Mucosa of stomach (tissue), 1 donor: ENCODE data around the gene SLC2A4RG.
A peak's percentile ranks its signal among the peaks of the same experiment; 100 is the strongest.

Experiments
- H3K27me3 ChIP-seq: one replicate; pipeline ENCODE4 v1.7.0; 2013; ENCODE audit warnings: mild to moderate bottlenecking, low read length; ENCODE audit not compliant: control insufficient read depth, insufficient read depth
- H3K36me3 ChIP-seq: one replicate; pipeline ENCODE4 v1.7.0; 2013; ENCODE audit warnings: low read length; ENCODE audit not compliant: control insufficient read depth, insufficient read depth
- H3K4me1 ChIP-seq: one replicate; pipeline ENCODE4 v1.7.0; 2013; ENCODE audit warnings: mild to moderate bottlenecking, low read length; ENCODE audit not compliant: control insufficient read depth, insufficient read depth
- H3K4me3 ChIP-seq: one replicate; pipeline ENCODE4 v1.7.0; 2013; ENCODE audit warnings: low read length
- H3K9ac ChIP-seq: one replicate; pipeline ENCODE4 v1.7.0; 2013; ENCODE audit warnings: mild to moderate bottlenecking, low read length, moderate library complexity
- H3K9me3 ChIP-seq: one replicate; pipeline ENCODE4 v1.7.0; 2013; ENCODE audit warnings: mild to moderate bottlenecking, low read length, moderate library complexity; ENCODE audit not compliant: control insufficient read depth
- donor health status: Pancreatic carcinoma.

Gene SLC2A4RG

DNA sequence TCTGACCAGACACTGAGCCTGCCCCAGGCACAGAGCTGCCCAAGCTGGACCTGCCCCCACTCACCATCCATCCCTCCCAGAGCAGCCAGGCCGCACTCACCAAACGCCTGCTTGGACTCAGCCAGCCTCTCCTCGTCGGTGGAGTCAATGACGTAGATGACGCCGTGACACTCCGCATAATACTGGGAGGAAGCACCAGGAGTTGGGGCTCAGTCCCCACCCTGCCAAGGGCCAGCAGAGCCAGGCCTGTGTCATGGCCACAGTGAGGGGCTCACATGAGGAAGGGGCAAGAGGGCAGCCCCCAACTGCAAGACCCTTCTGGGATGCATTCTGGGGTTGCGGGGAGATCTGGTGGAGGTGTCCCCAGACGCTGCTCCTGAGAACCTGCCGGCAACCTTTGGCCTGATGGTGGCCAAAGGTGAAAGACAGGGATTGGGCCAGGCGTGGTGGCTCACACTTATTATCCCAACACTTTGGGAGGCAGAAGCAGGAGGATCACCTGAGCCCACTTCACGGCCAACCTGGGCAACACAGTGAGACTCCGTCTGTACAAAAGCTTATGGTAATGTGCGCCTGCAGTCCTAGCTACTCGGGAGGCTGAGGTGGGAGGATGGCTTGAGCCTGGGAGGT lies 37.4 kb upstream of the SLC2A4RG start:
- Histone ChIP-seq H3K9me3 (no peaks in the 10 kb centered on the region), H3K4me3 (no peak overlapping the region), H3K27me3 (no peaks in the 10 kb centered on the region), H3K4me1 (peaks cover 22% of the 10 kb centered on the region), H3K9ac (no peak overlapping the region), H3K36me3 (peaks cover 6% of the 10 kb centered on the region)

DNA sequence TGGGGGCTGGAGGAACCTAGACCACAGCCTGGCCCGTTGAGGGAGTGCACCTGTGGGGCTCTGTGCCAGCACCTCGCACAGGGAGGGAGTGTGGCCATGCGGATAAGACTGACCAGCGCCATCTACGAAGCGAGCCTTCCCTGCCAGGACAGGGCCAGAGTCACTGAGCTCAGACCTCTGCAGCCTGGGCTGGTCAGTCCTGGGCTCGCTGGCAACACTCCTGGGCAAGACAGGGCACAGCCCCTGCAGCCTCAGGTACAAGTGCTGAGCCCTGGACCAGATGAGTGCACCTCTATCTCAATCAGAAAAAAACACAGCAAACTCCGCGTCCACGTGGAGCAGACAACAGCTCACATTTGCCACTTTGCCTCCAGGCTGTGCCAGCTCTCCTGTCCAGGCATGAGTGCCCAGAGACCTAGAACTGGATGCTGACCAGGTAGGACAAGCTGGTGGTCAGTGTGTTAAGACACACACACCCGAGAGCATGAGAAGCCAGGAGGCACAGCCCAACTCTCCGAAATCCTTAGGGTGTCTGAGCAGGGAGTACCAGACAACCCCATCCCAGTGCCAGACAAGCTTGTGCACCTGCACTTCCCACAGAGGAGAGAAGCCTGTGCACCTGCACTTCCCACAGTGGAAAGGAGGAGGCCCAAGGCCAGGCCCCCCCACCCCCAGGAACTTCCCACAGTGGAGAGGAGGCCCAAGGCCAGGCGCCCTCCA lies 36.7 kb upstream of the SLC2A4RG start:
- no peaks in the 10 kb centered on the region for H3K27me3 ChIP-seq
- no peak overlapping the region for H3K9ac ChIP-seq
- H3K36me3 ChIP-seq: peaks cover 6% of the 10 kb centered on the region
- no peaks in the 10 kb centered on the region for H3K9me3 ChIP-seq
- no peak overlapping the region for H3K4me3 ChIP-seq
- peaks cover 14% of the 10 kb centered on the region for H3K4me1 ChIP-seq

DNA sequence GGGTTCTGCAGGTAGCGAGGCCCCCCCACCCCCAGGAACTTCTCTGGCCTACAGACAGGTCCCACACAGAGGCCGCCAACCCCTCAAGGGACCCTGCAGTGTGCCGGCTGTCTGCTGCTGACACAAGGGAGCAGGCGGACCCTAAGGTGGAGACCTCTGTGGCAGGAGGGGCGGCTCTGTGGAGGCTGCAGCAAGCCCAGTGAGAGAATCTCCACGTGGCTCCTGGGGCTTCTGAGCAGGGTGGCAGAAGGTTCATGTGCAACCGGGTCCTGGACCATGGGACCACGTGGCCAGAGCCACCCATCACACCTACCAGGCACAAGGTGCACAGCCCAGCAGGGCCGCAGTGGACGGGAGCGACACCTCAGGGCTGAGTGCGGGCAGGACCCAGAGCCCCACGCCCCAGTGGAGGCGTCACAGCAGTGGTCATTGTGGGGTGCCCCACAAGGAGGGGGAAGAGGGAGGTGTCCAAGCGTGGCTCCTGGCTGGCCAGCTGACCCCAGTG lies 36.1 kb upstream of the SLC2A4RG start:
- Histone ChIP-seq H3K27me3 (no peaks in the 10 kb centered on the region), H3K9ac (no peak overlapping the region), H3K9me3 (no peaks in the 10 kb centered on the region), H3K4me3 (no peak overlapping the region), H3K4me1 (peaks cover 14% of the 10 kb centered on the region), H3K36me3 (peaks cover 6% of the 10 kb centered on the region)

DNA sequence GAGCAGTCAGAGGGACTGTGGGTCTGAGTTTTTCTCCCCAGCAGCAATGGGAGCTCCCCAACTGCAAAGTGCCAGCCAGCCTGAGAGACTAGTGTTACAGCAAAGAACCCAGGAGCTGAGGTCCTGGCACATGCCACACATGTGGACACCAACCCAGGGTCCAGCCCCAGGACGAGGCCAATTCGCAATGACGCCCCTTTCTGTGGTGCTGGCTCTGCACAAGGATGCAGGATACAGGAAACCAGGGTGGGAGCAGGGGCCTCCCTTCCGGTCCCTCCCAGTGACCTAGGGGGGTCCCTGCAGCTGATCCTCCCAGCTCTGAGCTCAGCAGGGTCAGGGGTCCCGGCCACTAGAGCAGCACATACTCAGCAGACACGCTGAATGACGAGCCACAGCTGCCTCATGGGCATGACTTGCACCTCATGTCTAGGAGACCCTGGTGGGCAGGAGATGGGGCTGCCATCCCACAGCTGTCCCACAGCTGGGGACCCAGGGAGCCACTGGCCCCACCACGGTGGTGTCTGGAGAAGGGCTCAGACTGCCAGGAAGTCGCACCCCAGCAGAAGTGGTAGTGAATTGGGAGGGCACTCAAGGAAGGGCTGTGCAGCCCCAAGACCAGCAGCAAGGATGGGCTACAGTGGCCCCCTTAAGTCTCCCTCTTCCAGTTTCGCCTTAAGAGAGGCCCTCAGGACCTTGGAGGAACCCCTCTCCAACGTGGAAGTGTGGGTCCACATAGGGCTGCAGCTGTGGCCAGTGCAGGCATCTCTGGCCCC lies 35.4 kb upstream of the SLC2A4RG start:
- peaks cover 6% of the 10 kb centered on the region for H3K36me3 ChIP-seq
- H3K9ac ChIP-seq: no peak overlapping the region
- H3K4me1 ChIP-seq: peaks cover 19% of the 10 kb centered on the region
- H3K9me3 ChIP-seq: no peaks in the 10 kb centered on the region
- H3K4me3 ChIP-seq: no peak overlapping the region
- no peaks in the 10 kb centered on the region for H3K27me3 ChIP-seq

DNA sequence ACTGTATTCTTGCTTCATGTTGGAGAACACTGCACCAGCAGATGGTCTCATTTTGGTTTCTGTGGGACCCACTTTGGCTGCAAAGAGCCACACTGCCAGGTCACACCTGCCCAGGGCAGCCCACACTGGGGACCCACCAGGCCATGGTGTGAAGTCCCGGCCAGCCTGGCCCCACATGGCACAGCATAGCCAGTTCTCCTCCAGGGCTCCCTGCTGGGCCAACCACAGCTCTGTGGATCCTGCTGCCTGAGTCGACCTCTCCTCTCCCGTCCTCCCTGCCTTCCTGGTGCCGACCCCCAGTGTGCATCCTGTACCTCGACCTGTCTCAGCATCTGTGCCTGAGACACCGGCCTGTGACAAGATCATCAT lies 34.8 kb upstream of the SLC2A4RG start:
- Histone ChIP-seq H3K9me3 (no peaks in the 10 kb centered on the region), H3K4me1 (peaks cover 16% of the 10 kb centered on the region), H3K27me3 (no peaks in the 10 kb centered on the region), H3K9ac (no peak overlapping the region), H3K36me3 (peaks cover 6% of the 10 kb centered on the region), H3K4me3 (no peak overlapping the region)

DNA sequence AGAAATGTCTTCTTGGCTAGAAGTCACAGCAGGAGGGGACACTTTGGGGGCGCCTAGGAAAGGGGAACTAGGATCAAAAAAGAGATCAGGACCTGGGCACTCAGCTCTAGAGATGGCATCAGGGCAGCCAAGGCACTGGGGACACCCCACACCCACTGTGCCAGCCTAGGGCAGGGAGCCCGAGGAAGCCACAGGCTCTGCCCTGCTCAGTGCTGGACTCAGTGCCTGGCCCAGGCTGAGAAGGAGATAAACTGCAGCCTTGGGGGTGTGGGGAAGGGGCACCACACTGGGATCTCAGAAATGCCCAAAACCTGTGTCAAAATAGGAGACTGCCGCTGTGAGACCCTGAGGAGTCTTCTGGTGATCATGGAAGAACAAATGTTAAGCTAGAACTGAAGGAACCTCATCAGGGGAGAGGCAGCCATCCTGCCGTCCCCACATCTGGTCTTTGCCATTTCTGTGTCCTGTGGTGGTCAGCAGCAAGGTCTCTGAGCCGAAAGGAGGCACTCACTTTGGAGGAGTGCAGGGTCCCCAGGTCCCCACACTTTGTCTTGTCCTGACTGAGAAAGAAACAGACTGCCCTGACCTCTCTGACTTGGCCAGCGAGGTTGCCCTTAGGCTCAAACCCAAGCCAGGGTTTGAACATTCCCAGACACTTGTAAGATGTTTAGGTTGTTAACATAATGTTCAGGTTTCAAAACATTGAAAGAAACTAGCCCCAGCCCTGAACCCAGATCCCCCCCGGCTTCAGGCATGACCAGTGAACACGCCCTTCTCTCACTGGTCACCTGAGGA lies 34.1 kb upstream of the SLC2A4RG start:
- Histone ChIP-seq H3K36me3 (peaks cover 6% of the 10 kb centered on the region), H3K4me3 (no peak overlapping the region), H3K27me3 (no peaks in the 10 kb centered on the region), H3K4me1 (peaks cover 16% of the 10 kb centered on the region), H3K9me3 (no peaks in the 10 kb centered on the region), H3K9ac (no peak overlapping the region)

DNA sequence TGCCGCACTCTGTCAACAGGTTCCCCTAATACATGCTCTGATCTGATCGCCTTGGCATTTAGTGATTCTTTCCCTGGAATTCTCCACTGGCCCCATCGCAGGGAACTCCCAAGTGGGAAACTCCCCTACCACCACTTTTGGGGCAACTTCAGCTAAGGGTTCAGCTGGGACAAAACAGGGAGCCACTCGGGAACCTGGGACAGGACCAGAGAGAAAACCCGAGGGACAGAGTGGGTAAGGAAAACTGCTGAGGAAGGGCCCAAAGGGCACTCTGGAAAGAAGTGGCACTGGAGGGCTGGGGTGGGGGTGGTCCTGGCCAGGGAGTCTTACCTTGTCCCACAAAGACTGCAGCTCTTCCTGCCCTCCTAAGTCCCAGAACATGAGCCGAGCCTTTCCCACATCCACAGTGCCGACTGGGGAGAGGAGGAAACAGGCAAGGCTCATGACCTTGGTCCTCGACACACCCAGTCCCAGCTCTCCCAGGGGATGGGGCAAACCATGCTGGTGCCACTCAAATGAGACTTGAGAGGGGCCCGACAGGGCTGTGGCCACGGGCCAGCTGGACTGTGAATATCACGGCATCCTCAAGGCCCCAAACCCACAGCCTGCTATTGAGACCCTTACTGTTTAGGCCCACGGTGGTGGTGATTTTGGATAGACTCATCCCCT lies 33.4 kb upstream of the SLC2A4RG start:
- no peaks in the 10 kb centered on the region for H3K9me3 ChIP-seq
- no peaks in the 10 kb centered on the region for H3K27me3 ChIP-seq
- peaks cover 6% of the 10 kb centered on the region for H3K36me3 ChIP-seq
- H3K4me1 ChIP-seq: peaks cover 16% of the 10 kb centered on the region
- no peak overlapping the region for H3K4me3 ChIP-seq
- H3K9ac ChIP-seq: peak overlapping the region; percentile 80

DNA sequence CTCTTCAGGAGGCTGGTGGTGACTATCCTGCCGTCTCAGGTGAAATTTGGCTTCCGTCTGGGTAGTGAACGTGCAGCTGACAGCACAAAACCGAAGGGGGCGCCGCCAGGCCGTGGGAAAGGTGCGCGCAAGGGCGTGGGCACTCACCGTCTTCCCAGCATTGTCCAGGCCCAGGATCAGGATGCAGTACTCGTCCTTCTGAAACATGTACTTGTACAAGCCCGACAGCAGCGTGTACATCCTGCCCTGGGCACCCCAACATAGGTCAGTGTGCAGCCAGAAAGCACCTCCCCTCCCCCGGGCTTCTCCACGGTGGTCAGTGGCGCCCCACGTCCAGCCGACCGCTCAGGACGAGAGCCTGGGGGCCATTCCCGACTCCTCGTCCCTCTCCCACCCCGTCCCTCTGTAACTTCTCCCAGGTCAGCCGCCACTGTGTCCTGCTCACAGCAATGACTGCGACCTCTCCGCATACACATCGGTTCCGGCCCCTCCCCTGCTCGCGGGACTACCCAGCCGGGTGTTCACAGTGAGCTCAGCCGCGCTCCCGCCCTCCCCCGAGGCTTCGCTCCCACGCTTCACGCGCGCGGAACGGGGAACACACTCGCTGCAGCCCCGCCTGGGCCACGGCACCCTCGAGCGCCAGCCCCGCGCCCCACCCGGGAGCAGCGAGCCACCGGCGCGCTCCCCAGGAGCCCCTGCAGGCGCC lies 32.6 kb upstream of the SLC2A4RG start:
- peaks cover 16% of the 10 kb centered on the region for H3K4me1 ChIP-seq
- H3K36me3 ChIP-seq: peaks cover 6% of the 10 kb centered on the region

DNA sequence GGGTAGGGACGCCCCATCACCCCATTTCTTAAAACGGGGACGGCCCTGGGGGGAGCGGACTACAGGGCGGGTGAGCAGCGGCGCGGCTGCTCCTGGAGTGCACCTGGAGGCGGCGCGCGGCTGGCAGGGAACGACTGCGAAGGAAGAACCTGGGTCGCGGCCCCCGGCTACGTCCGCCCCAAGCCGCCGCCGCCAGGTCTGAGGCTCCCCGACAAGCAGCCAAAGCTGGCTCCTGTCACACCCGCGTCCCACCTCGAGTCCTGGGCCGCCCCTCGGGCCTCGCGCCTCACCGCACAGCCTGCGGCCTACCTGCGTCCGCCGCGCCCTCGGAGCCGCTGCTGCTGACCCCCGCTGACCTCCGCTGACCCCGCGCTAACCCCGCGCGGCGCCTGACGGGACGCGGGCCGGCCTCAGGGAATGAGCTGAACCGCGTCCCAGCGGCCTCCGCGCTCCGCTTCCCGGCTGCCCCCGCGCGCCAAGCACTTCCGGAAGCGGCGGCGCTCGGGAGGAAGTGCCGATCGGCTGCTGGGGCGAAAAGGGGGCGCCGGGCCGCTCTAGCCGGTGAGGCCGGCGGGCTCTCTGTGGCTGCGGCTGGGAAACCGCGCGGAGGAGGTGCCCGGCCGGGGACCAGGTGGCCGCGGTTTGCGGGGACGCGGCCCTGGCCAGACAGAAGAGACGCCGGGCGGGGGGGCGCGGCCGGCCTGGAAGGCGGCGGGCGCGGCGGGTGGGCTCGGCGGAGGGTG lies 31.8 kb upstream of the SLC2A4RG start, which contains the start of the genes ARFRP1 and ZGPAT:
Gene ARFRP1, minus strand, starts transcription at position 419 of the 743 bp plus-strand sequence. CDS start 885 bp downstream, outside the sequence.
Gene ZGPAT, plus strand, starts transcription at position 482 of the 743 bp plus-strand sequence. CDS start 542 bp downstream, outside the sequence.
- Histone ChIP-seq H3K4me1 (peaks cover 16% of the 10 kb centered on the region), H3K9ac (peak within 1 kb of the TSS; percentile 80), H3K36me3 (peaks cover 6% of the 10 kb centered on the region), H3K4me3 (peak within 1 kb of the TSS; percentile 71), H3K27me3 (no peaks in the 10 kb centered on the region), H3K9me3 (no peaks in the 10 kb centered on the region)

More for the DNA sequence above, 32.6 kb upstream of the SLC2A4RG start:
- Histone ChIP-seq H3K9ac (peak overlapping the region; percentile 80), H3K4me3 (no peak overlapping the region), H3K9me3 (no peaks in the 10 kb centered on the region), H3K27me3 (no peaks in the 10 kb centered on the region)
